Endodermal cell (in vitro differentiated cells): ENCODE measurements around the gene PRRC2B. TPM values are rescaled to one million over a fixed set of nuclear protein-coding genes. Genes with fewer than 3 reads are reported as not detected.

Experiments
- DNase-seq: peaks from one replicate; pipeline ENCODE4 v3.0.0-alpha.2; 2017
- H3K27ac ChIP-seq: 2 replicates; pipeline ENCODE4 v1.5.1; 2013; ENCODE audit warnings: mild to moderate bottlenecking, low read depth, low read length, moderate library complexity
- H3K27me3 ChIP-seq: 2 replicates; pipeline ENCODE4 v1.6.1; 2013; ENCODE audit warnings: mild to moderate bottlenecking, low read length, moderate library complexity; ENCODE audit not compliant: insufficient read depth, control insufficient read depth, poor library complexity, severe bottlenecking
- H3K36me3 ChIP-seq: 2 replicates; pipeline ENCODE4 v1.7.0; 2013; ENCODE audit warnings: mild to moderate bottlenecking, low read length, moderate library complexity; ENCODE audit not compliant: control insufficient read depth, insufficient read depth
- H3K4me1 ChIP-seq: one replicate; pipeline ENCODE4 v1.7.0; 2013; ENCODE audit warnings: low read length; ENCODE audit not compliant: control insufficient read depth, insufficient read depth
- H3K4me3 ChIP-seq: 2 replicates; pipeline ENCODE4 v1.5.1; 2013; ENCODE audit warnings: mild to moderate bottlenecking, low read length, moderate library complexity
- H3K9ac ChIP-seq: 2 replicates; pipeline ENCODE4 v1.6.1; 2013; ENCODE audit warnings: mild to moderate bottlenecking, low read length, moderate library complexity; ENCODE audit not compliant: poor library complexity, severe bottlenecking; ENCODE audit errors: extremely low read depth
- H3K9me3 ChIP-seq: 2 replicates; pipeline ENCODE4 v1.6.1; 2013; ENCODE audit warnings: mild to moderate bottlenecking, low read length, moderate library complexity; ENCODE audit not compliant: control insufficient read depth
- H3K27ac Mint-ChIP-seq: 2 replicates; pipeline ENCODE4 v1.8.0; 2020; ENCODE audit warnings: mixed read lengths
- H3K27me3 Mint-ChIP-seq: 2 replicates; pipeline ENCODE4 v1.8.0; 2021; ENCODE audit warnings: mild to moderate bottlenecking, mixed read lengths; ENCODE audit not compliant: insufficient read depth
- H3K36me3 Mint-ChIP-seq: 2 replicates; pipeline ENCODE4 v1.8.0; 2020; ENCODE audit warnings: low read depth, mixed read lengths
- H3K4me1 Mint-ChIP-seq: 2 replicates; pipeline ENCODE4 v1.8.0; 2020; ENCODE audit warnings: mixed read lengths
- H3K4me3 Mint-ChIP-seq: 2 replicates; pipeline ENCODE4 v1.8.0; 2020; ENCODE audit warnings: mild to moderate bottlenecking, moderate library complexity, mixed read lengths
- H3K9me3 Mint-ChIP-seq: 2 replicates; pipeline ENCODE4 v1.8.0; 2020; ENCODE audit warnings: mild to moderate bottlenecking, mixed read lengths
- CTCF ChIP-seq: fragments of 200-600 bp; sonication (generic); conservative IDR thresholded peaks from 2 replicates; pipeline ENCODE4 v1.5.0; 2021; ENCODE audit warnings: antibody characterized with exemption, mild to moderate bottlenecking
- WGBS, 2 experiments: methylation state at CpG; one replicate each; pipeline versions ENCODE4 v1.1.5 to v1.1.7; 2013; ENCODE audit warnings: missing lambda C conversion rate in 2 of 2, mixed read lengths in 1 of 2; ENCODE audit not compliant: insufficient coverage in 1 of 2, insufficient read length in 1 of 2; 5-methylcytosine and 5-hydroxymethylcytosine counted together
- total RNA-seq, 2 donors: library from RNA; stranded (reverse); fragmentation: NEBNext Ultra II Directional in 1 of 2; extraction: Animal tissue kit (Norgen Biotek cat#: 25700) in 1 of 2; gene quantifications; 2 replicates in 1 of 2; 3 replicates in 1 of 2; pipeline ENCODE4 v1.2.1, GENCODE V29; 2021

The PRRC2B gene
- total RNA-seq, 2 donors from 2014 or later, result 309 to 334 TPM

- WGBS, 2 experiments, result 85 to 100% methylated on average over 1 to 2 of the region's 2 CpGs
- no peak for TF ChIP-seq CTCF
- Histone ChIP-seq H3K9ac (no peak overlapping the region), H3K27me3 (no peaks in the 10 kb centered on the region), H3K4me3 (no peak overlapping the region), H3K4me1 (peaks cover 6% of the 10 kb centered on the region), H3K36me3 (no peaks in the 10 kb centered on the region), H3K9me3 (no peaks in the 10 kb centered on the region), H3K27ac (no peak overlapping the region)
- Mint-ChIP-seq H3K27me3 (no peaks in the 10 kb centered on the region), H3K4me1 (peaks cover 9% of the 10 kb centered on the region), H3K4me3 (no peak overlapping the region), H3K36me3 (no peaks in the 10 kb centered on the region), H3K27ac (no peak overlapping the region), H3K9me3 (no peaks in the 10 kb centered on the region)
- no peak for DNase-seq
These were observed 14.8 kb upstream of the PRRC2B start for GRCh38 chr9:131379056-131379455.

- 63 to 79% methylated on average over 13 to 19 of the region's 19 CpGs for WGBS, 2 experiments
- Mint-ChIP-seq H3K4me1 (peaks cover 9% of the 10 kb centered on the region), H3K27me3 (no peaks in the 10 kb centered on the region), H3K36me3 (no peaks in the 10 kb centered on the region), H3K9me3 (no peaks in the 10 kb centered on the region), H3K4me3 (no peak overlapping the region), H3K27ac (peak overlapping the region; percentile 93)
- Histone ChIP-seq H3K4me3 (no peak overlapping the region), H3K9ac (peak overlapping the region; percentile 33), H3K27ac (peak overlapping the region; percentile 97), H3K27me3 (no peaks in the 10 kb centered on the region), H3K9me3 (no peaks in the 10 kb centered on the region), H3K36me3 (no peaks in the 10 kb centered on the region), H3K4me1 (peaks cover 6% of the 10 kb centered on the region)
- TF ChIP-seq CTCF, result no peak
- DNase-seq, result peak; percentile 81
These were observed 10.8 kb upstream of the PRRC2B start for GRCh38 chr9:131382850-131383729.

GRCh38 chr9:131385296-131385695, 8.6 kb upstream of the PRRC2B start:
- no peak overlapping the region for H3K4me3 Mint-ChIP-seq
- Histone ChIP-seq H3K4me3 (no peak overlapping the region), H3K36me3 (no peaks in the 10 kb centered on the region), H3K9me3 (no peaks in the 10 kb centered on the region), H3K4me1 (peaks cover 6% of the 10 kb centered on the region), H3K27ac (no peak overlapping the region), H3K27me3 (no peaks in the 10 kb centered on the region), H3K9ac (no peak overlapping the region)
- H3K27me3 Mint-ChIP-seq, result no peaks in the 10 kb centered on the region
- TF ChIP-seq CTCF, result no peak
- no peak for DNase-seq
- no peak overlapping the region for H3K27ac Mint-ChIP-seq
- H3K4me1 Mint-ChIP-seq, result peaks cover 9% of the 10 kb centered on the region
- no peaks in the 10 kb centered on the region for H3K36me3 Mint-ChIP-seq
- H3K9me3 Mint-ChIP-seq, result no peaks in the 10 kb centered on the region
- WGBS, 2 experiments, result 69 to 78% methylated on average over 4 to 5 of the region's 5 CpGs
